WTC11 (cell line): Measurements from ENCODE around the gene PLA1A.

Experiments used
- AR ChIP-seq: fragments of 250-450 bp; sonication (Bioruptor Pico); IDR thresholded peaks from 2 replicates; pipeline ENCODE4 v1.9.0; 2021; ENCODE audit warnings: mild to moderate bottlenecking
- ATF3 ChIP-seq: sonication (generic); formaldehyde crosslinking; conservative IDR thresholded peaks from 2 replicates; pipeline ENCODE4 v1.8.1; 2022; ENCODE audit warnings: mild to moderate bottlenecking, missing genetic modification reagents
- CTCF ChIP-seq: fragments of 200-600 bp; IDR thresholded peaks from 2 replicates; pipeline ENCODE4 v1.8.0; 2022; ENCODE audit warnings: antibody characterized with exemption
- ELF4 ChIP-seq: sonication (generic); formaldehyde crosslinking; IDR thresholded peaks from 2 replicates; pipeline ENCODE4 v1.8.1; 2022; ENCODE audit warnings: low read depth, mild to moderate bottlenecking, moderate library complexity, missing genetic modification reagents
- FOXJ3 ChIP-seq: sonication (generic); formaldehyde crosslinking; IDR thresholded peaks from 2 replicates; pipeline ENCODE4 v1.9.0; 2021; ENCODE audit warnings: missing genetic modification reagents, mild to moderate bottlenecking, borderline replicate concordance
- FOXP4 ChIP-seq: sonication (generic); formaldehyde crosslinking; IDR thresholded peaks from 2 replicates; pipeline ENCODE4 v1.8.0; 2022; ENCODE audit warnings: mild to moderate bottlenecking, missing genetic modification reagents
- NR3C1 ChIP-seq: sonication (generic); formaldehyde crosslinking; conservative IDR thresholded peaks from 2 replicates; pipeline ENCODE4 v1.8.1; 2023; ENCODE audit warnings: low read depth, mild to moderate bottlenecking, missing genetic modification reagents
- SP1 ChIP-seq: sonication (generic); formaldehyde crosslinking; conservative IDR thresholded peaks from 2 replicates; pipeline ENCODE4 v1.8.1; 2022; ENCODE audit warnings: missing genetic modification reagents
- USF2 ChIP-seq: sonication (generic); formaldehyde crosslinking; IDR thresholded peaks from 2 replicates; pipeline ENCODE4 v1.8.1; 2023; ENCODE audit warnings: mild to moderate bottlenecking, missing genetic modification reagents, moderate library complexity
- ZNF671 ChIP-seq: fragments of 250-450 bp; sonication (Bioruptor Pico); IDR thresholded peaks from 2 replicates; pipeline ENCODE4 v1.8.0; 2021; ENCODE audit warnings: mild to moderate bottlenecking

GRCh38 chr3:119625451-119626153 lies 27.9 kb downstream of the PLA1A start:
- TF ChIP-seq CTCF (no peak), SP1 (CRISPR knock-in tag) (no peak), FOXJ3 (CRISPR knock-in tag) (no peak), FOXP4 (CRISPR knock-in tag) (no peak), USF2 (CRISPR knock-in tag) (no peak), NR3C1 (CRISPR knock-in tag) (no peak), AR (no peak), ZNF671 (CRISPR knock-in tag) (no peak), ATF3 (CRISPR knock-in tag) (no peak), ELF4 (CRISPR knock-in tag) (no peak)
